Tibial artery (tissue), 4 donors: Measurements from ENCODE around the gene SUV39H2.
A peak's percentile ranks its signal among the peaks of the same experiment; 100 is the strongest.

ENCODE experiments used
- DNase-seq, 2 donors: peaks; one replicate each; pipeline ENCODE4 v3.0.0-alpha.2; 2019
- H3K27ac ChIP-seq, 2 donors: fragments of 200-600 bp; sonication (generic) in 1 of 2; 1 replicate in 1 of 2; 2 replicates in 1 of 2; pipeline ENCODE4 v1.5.1; 2018 to 2019; ENCODE audit warnings: mild to moderate bottlenecking in 1 of 2
- H3K27me3 ChIP-seq, 2 donors: fragments of 200-600 bp; sonication (generic) in 1 of 2; one replicate each; pipeline versions ENCODE4 v1.5.1 to v1.6.0; 2016 to 2019
- H3K36me3 ChIP-seq, 3 donors: fragments of 200-600 bp; sonication (generic) in 2 of 3; one replicate each; pipeline ENCODE4 v1.5.1; 2016 to 2019; ENCODE audit warnings: mild to moderate bottlenecking in 2 of 3
- H3K4me1 ChIP-seq, 4 donors: fragments of 200-600 bp; sonication (generic) in 2 of 4; 1 replicate in 3 of 4; 2 replicates in 1 of 4; pipeline ENCODE4 v1.5.1; 2016 to 2019
- H3K4me3 ChIP-seq, 2 donors: fragments of 200-600 bp; sonication (generic) in 1 of 2; 1 replicate in 1 of 2; 2 replicates in 1 of 2; pipeline ENCODE4 v1.5.1; 2018 to 2019; ENCODE audit warnings: mild to moderate bottlenecking in 2 of 2
- H3K9me3 ChIP-seq, 3 donors: fragments of 200-600 bp; sonication (generic) in 1 of 3; one replicate each; pipeline ENCODE4 v1.5.1; 2016 to 2019
- intact Hi-C: fragments of 100-400 bp; cut with DNase I; formaldehyde crosslinking; loops from one replicate; pipeline ENCODE4 v1.15.0; 2023; ENCODE audit warnings: low total_unique reads
- TF ChIP-seq, protein P1 (sequence below), 2 experiments: fragments of 200-600 bp in 1 of 2; fragments of 450-650 bp in 1 of 2; IDR thresholded peaks; one replicate each; pipeline ENCODE4 v1.5.1; 2017 to 2019; ENCODE audit warnings: antibody characterized with exemption in 2 of 2, mild to moderate bottlenecking in 1 of 2, moderate library complexity in 1 of 2

Gene SUV39H2

DNA sequence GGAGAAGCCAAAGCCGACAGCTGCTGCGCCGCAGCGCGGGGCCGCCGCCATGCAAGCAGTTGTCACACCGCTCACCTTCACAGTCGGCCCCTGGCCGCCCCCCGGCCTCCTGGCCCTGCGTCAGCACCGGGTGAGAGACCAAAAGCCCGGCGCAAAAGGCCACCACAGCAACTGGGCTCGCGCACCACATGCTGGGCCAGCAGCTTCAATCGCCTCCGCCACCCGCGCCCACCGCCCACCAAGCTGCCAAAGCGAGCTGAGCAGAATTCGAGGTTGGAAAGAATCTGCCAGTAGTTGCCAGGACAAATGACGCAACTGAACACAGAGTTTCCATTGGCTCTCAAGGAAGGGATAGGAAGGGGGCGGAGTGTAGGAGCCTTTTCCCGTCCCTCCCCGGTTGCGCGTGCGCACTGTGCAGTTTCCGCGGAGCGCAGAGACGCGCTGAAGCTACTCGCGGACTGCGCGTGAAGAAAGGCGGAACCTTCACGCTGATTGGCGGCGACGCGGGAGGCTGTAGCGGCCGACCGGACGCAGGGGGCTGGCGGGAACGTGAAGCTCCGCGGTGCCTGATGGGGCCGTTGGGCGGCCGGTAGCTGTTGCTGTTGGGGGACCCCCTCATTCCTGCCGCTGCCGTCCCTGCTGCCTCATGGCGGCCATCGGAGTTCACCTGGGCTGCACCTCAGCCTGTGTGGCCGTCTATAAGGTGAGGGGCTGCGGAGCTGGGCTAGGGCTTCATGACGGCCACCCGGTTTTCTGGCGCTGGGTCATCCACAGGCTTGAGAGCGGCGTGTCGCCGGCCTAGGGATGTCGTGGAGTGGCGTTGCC, 40.7 kb upstream of the SUV39H2 start, which contains the start of the genes CDNF, HSPA14 and MSANTD7:
CDNF (minus strand) TSS at position 281 of the 825 bp plus-strand sequence; CDS start at position 190, 91 bp downstream.
HSPA14 (plus strand) TSS at position 550 of the 825 bp plus-strand sequence; CDS start at position 647, 97 bp downstream.
MSANTD7 (plus strand) TSS at position 550 of the 825 bp plus-strand sequence. CDS start 3,979 bp downstream, outside the sequence.
- intact Hi-C loops = loop anchor here (5.0 kb wide), 1 partner anchor 39 kb away; the partner anchor contains the start of gene SUV39H2
- Histone ChIP-seq H3K27me3 (no peaks in the 10 kb centered on the region), H3K9me3 (no peaks in the 10 kb centered on the region), H3K4me1 (peaks cover 0 to 24% (median 17%) of the 10 kb centered on the region in 4 donors), H3K27ac (peak within 1 kb of the TSS; percentile 89 to 97), H3K4me3 (peak within 1 kb of the TSS; percentile 92 to 94), H3K36me3 (peaks cover 20 to 25% (median 21%) of the 10 kb centered on the region in 3 donors)
- TF ChIP-seq, protein P1, sequence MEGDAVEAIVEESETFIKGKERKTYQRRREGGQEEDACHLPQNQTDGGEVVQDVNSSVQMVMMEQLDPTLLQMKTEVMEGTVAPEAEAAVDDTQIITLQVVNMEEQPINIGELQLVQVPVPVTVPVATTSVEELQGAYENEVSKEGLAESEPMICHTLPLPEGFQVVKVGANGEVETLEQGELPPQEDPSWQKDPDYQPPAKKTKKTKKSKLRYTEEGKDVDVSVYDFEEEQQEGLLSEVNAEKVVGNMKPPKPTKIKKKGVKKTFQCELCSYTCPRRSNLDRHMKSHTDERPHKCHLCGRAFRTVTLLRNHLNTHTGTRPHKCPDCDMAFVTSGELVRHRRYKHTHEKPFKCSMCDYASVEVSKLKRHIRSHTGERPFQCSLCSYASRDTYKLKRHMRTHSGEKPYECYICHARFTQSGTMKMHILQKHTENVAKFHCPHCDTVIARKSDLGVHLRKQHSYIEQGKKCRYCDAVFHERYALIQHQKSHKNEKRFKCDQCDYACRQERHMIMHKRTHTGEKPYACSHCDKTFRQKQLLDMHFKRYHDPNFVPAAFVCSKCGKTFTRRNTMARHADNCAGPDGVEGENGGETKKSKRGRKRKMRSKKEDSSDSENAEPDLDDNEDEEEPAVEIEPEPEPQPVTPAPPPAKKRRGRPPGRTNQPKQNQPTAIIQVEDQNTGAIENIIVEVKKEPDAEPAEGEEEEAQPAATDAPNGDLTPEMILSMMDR (IDR thresholded peaks at IDR 0.05) = peak in 1 of 2 experiments; percentile 15
- DNase-seq = peak; percentile 98 to 100

GRCh38 chr10:14838582-14839304, 39.9 kb upstream of the SUV39H2 start:
- Histone ChIP-seq H3K4me1 (peaks cover 0 to 24% (median 17%) of the 10 kb centered on the region in 4 donors), H3K27me3 (no peaks in the 10 kb centered on the region), H3K36me3 (peaks cover 27 to 30% (median 28%) of the 10 kb centered on the region in 3 donors), H3K27ac (peak overlapping the region; percentile 89 to 97), H3K4me3 (peak overlapping the region; percentile 92 to 94), H3K9me3 (no peaks in the 10 kb centered on the region)
- DNase-seq = peak; percentile 22 to 70
- TF ChIP-seq, protein P1 (IDR thresholded peaks at IDR 0.05) = no peak
- intact Hi-C loops = loop anchor here (5.0 kb wide), 1 partner anchor 39 kb away; the partner anchor contains the start of gene SUV39H2

DNA sequence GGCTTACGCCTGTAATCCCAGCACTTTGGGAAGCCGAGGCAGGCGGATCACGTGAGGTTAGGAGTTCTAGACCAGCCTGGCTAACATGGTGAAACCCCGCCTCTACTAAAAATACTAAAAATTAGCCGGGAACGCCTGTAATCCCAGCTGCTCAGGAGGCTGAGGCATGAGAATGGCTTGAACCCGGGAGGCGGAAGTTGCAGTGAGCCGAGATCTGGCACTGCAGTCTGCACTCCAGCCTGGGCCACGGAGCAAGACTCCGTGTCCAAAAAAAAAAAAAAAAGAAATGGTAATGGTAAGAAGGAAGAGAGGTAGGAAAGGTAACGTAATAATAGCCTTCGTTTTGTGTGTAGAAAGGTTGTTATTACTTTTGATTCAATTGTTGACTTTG, 39.4 kb upstream of the SUV39H2 start:
- H3K27ac ChIP-seq = peak overlapping the region; percentile 89 to 97
- intact Hi-C loops = loop anchor here (5.0 kb wide), 1 partner anchor 38 kb away; the partner anchor contains the start of gene SUV39H2
- H3K4me1 ChIP-seq = peaks cover 0 to 24% (median 17%) of the 10 kb centered on the region in 4 donors
- peak overlapping the region; percentile 92 to 94 for H3K4me3 ChIP-seq
- H3K27me3 ChIP-seq = no peaks in the 10 kb centered on the region
- H3K9me3 ChIP-seq = no peaks in the 10 kb centered on the region
- TF ChIP-seq, protein P1 (IDR thresholded peaks at IDR 0.05) = no peak
- DNase-seq = no peak
- H3K36me3 ChIP-seq = peaks cover 30 to 34% (median 32%) of the 10 kb centered on the region in 3 donors

DNA sequence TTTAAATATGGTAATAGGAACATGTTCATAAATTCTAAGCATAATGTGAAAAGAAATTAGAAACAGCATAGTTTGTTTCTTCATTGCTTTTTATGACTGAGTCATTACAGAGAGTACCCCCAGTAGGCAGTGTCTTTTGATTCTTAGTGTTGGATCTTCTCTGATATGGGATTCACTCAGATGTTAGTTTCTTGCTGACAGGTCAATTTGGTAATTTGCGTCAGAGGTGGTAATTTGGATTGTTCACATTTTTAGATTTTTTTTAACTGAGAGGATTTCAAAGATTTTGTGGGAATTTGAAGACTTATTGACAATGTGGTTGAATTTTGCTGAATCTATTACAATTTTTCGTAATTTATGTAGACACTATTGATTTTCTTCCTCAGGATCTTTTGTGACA, 38.5 kb upstream of the SUV39H2 start:
- H3K4me3 ChIP-seq = no peak overlapping the region
- no peaks in the 10 kb centered on the region for H3K27me3 ChIP-seq
- intact Hi-C loops = no loop called here
- peaks cover 0 to 24% (median 17%) of the 10 kb centered on the region in 4 donors for H3K4me1 ChIP-seq
- TF ChIP-seq, protein P1 (IDR thresholded peaks at IDR 0.05) = no peak
- no peak for DNase-seq
- peaks cover 30 to 43% (median 36%) of the 10 kb centered on the region in 3 donors for H3K36me3 ChIP-seq
- H3K9me3 ChIP-seq = no peaks in the 10 kb centered on the region
- H3K27ac ChIP-seq = no peak overlapping the region

GRCh38 chr10:14843327-14843988, 35.2 kb upstream of the SUV39H2 start:
- no peaks in the 10 kb centered on the region for H3K9me3 ChIP-seq
- peaks cover 0 to 13% (median 8%) of the 10 kb centered on the region in 4 donors for H3K4me1 ChIP-seq
- H3K4me3 ChIP-seq = no peak overlapping the region
- H3K27me3 ChIP-seq = no peaks in the 10 kb centered on the region
- intact Hi-C loops = no loop called here
- TF ChIP-seq, protein P1 (IDR thresholded peaks at IDR 0.05) = no peak
- peaks cover 30 to 47% (median 40%) of the 10 kb centered on the region in 3 donors for H3K36me3 ChIP-seq
- H3K27ac ChIP-seq = no peak overlapping the region
- no peak for DNase-seq
